H1 (cell line): ENCODE results near the gene NKAIN1. TPM values are rescaled to one million over a fixed set of nuclear protein-coding genes. Genes with fewer than 3 reads are reported as not detected.

ENCODE experiments used
- CTCF ChIA-PET: fragments of 300-600 bp; sonication (Branson Sonifier 250); formaldehyde crosslinking; loops from one replicate; lab custom pipeline; 2021; ENCODE audit not compliant: partially characterized antibody; lab: Charles Lee
- POLR2A ChIA-PET: fragments of 300-600 bp; sonication (Branson Sonifier 250); formaldehyde crosslinking; loops from one replicate; lab custom pipeline; 2021; ENCODE audit warnings: inconsistent platforms; ENCODE audit not compliant: partially characterized antibody; lab: Charles Lee
- DNase-seq, 2 experiments: peaks; one replicate each; pipeline versions ENCODE4 v3.0.0 to v3.0.0-alpha.2; 2010 to 2022; ENCODE audit warnings: low spot score in 2 of 2, low read depth in 1 of 2, mixed read lengths in 1 of 2
- FAIRE-seq: peaks from 2 replicates; lab custom pipeline; 2011; peaks lifted over from hg19 to GRCh38; lab: Jason Lieb, UNC
- H2AFZ ChIP-seq: 2 replicates; pipeline ENCODE4 v1.8.1; 2012; ENCODE audit warnings: low read length, inconsistent platforms
- H2AK5ac ChIP-seq: 2 replicates; pipeline ENCODE4 v1.6.1; 2013; ENCODE audit warnings: low read depth, low read length
- H2BK120ac ChIP-seq: replicated peaks from 2 replicates; pipeline ENCODE3; 2013; ENCODE audit warnings: low read depth, low read length, inconsistent platforms
- H2BK12ac ChIP-seq: 2 replicates; pipeline ENCODE4 v1.6.1; 2013; ENCODE audit warnings: low read depth, low read length
- H2BK15ac ChIP-seq: 2 replicates; pipeline ENCODE4 v1.6.1; 2013; ENCODE audit warnings: low read length
- H2BK20ac ChIP-seq: 2 replicates; pipeline ENCODE4 v1.6.1; 2013; ENCODE audit warnings: low read length
- H2BK5ac ChIP-seq: 2 replicates; pipeline ENCODE4 v1.6.1; 2013; ENCODE audit warnings: low read depth, low read length
- H3K14ac ChIP-seq: 2 replicates; pipeline ENCODE4 v1.6.1; 2013; ENCODE audit warnings: inconsistent platforms; ENCODE audit not compliant: insufficient read length
- H3K18ac ChIP-seq: 2 replicates; pipeline ENCODE4 v1.6.1; 2013; ENCODE audit warnings: low read length; ENCODE audit errors: extremely low read depth
- H3K23ac ChIP-seq: 2 replicates; pipeline ENCODE4 v1.6.1; 2013; ENCODE audit warnings: inconsistent platforms; ENCODE audit not compliant: insufficient read length
- H3K23me2 ChIP-seq: 2 replicates; pipeline ENCODE4 v1.6.1; 2013; ENCODE audit warnings: low read depth, low read length
- H3K27ac ChIP-seq: 2 replicates; pipeline ENCODE4 v1.6.1; 2011; ENCODE audit warnings: low read depth, low read length, inconsistent platforms
- H3K27me3 ChIP-seq, 4 experiments: replicated peaks in 1 of 4; 1 replicate in 1 of 4; 2 replicates in 3 of 4; pipeline versions ENCODE4 v1.6.1 to v1.8.1; 2011 to 2013; ENCODE audit warnings: low read length in 3 of 4, mild to moderate bottlenecking in 3 of 4, inconsistent platforms in 2 of 4, mixed read lengths in 2 of 4, moderate library complexity in 1 of 4; ENCODE audit not compliant: control insufficient read depth in 3 of 4, insufficient read depth in 3 of 4; ENCODE audit errors: extremely low read depth in 1 of 4
- H3K36me3 ChIP-seq, 4 experiments: 2 replicates each; pipeline versions ENCODE4 v1.6.1 to v1.8.1; 2011 to 2013; ENCODE audit warnings: mild to moderate bottlenecking in 4 of 4, low read length in 3 of 4, moderate library complexity in 2 of 4, control low read depth in 1 of 4, inconsistent platforms in 1 of 4; ENCODE audit not compliant: insufficient read depth in 4 of 4, control insufficient read depth in 2 of 4
- H3K4ac ChIP-seq: replicated peaks from 2 replicates; pipeline ENCODE3; 2013; ENCODE audit warnings: low read length, low read depth, mixed read lengths, inconsistent platforms; ENCODE audit not compliant: insufficient read length
- H3K4me1 ChIP-seq, 4 experiments: replicated peaks in 1 of 4; 1 replicate in 1 of 4; 2 replicates in 3 of 4; pipeline versions ENCODE4 v1.6.1 to v1.8.1; 2011 to 2013; ENCODE audit warnings: low read length in 3 of 4, inconsistent platforms in 2 of 4, mixed read lengths in 1 of 4; ENCODE audit not compliant: insufficient read depth in 4 of 4, control insufficient read depth in 3 of 4
- H3K4me2 ChIP-seq, 2 experiments: 2 replicates each; pipeline versions ENCODE4 v1.6.1 to v1.8.1; 2011 to 2013; ENCODE audit warnings: low read depth in 2 of 2, low read length in 2 of 2, control low read depth in 1 of 2, inconsistent platforms in 1 of 2, mild to moderate bottlenecking in 1 of 2; ENCODE audit not compliant: insufficient read depth in 1 of 2
- H3K4me3 ChIP-seq, 4 experiments: fragments of 200-600, 300-600 bp in 1 of 4; sonication (generic), shearing (Covaris generic), sonication (Bioruptor Twin) in 1 of 4; 2 replicates each; pipeline versions ENCODE4 v1.5.1 to v1.8.1; 2011 to 2016; ENCODE audit warnings: low read length in 4 of 4, low read depth in 3 of 4, control low read depth in 2 of 4, inconsistent platforms in 2 of 4, mild to moderate bottlenecking in 2 of 4, mixed read lengths in 1 of 4, moderate library complexity in 1 of 4; ENCODE audit not compliant: insufficient read depth in 2 of 4; ENCODE audit errors: extremely low read depth in 1 of 4
- H3K56ac ChIP-seq: replicated peaks from 2 replicates; pipeline ENCODE3; 2013; ENCODE audit warnings: low read depth, mild to moderate bottlenecking, mixed read lengths, low read length, inconsistent platforms; ENCODE audit not compliant: insufficient read length
- H3K79me1 ChIP-seq: 2 replicates; pipeline ENCODE4 v1.6.1; 2013; ENCODE audit warnings: low read depth, low read length, control low read depth
- H3K79me2 ChIP-seq, 2 experiments: 2 replicates each; pipeline versions ENCODE4 v1.6.1 to v1.8.1; 2012 to 2013; ENCODE audit warnings: low read length in 2 of 2, mild to moderate bottlenecking in 2 of 2, inconsistent platforms in 1 of 2; ENCODE audit not compliant: insufficient read depth in 2 of 2, control insufficient read depth in 1 of 2
- H3K9ac ChIP-seq, 4 experiments: replicated peaks in 1 of 4; 1 replicate in 1 of 4; 2 replicates in 3 of 4; pipeline versions ENCODE4 v1.6.1 to v1.8.1; 2011 to 2013; ENCODE audit warnings: low read depth in 3 of 4, low read length in 3 of 4, control low read depth in 2 of 4, mild to moderate bottlenecking in 2 of 4, moderate library complexity in 2 of 4, inconsistent platforms in 1 of 4; ENCODE audit errors: extremely low read depth in 1 of 4
- H3K9me3 ChIP-seq, 2 experiments: 2 replicates each; pipeline versions ENCODE4 v1.6.1 to v1.8.1; 2012 to 2013; ENCODE audit warnings: mild to moderate bottlenecking in 2 of 2, moderate library complexity in 2 of 2, control low read depth in 1 of 2, inconsistent platforms in 1 of 2, low read depth in 1 of 2, low read length in 1 of 2, mixed read lengths in 1 of 2; ENCODE audit not compliant: insufficient read depth in 2 of 2
- H4K20me1 ChIP-seq, 2 experiments: replicated peaks in 1 of 2; 2 replicates each; pipeline versions ENCODE3 to v1.8.1; 2011 to 2013; ENCODE audit warnings: inconsistent platforms in 2 of 2, low read length in 2 of 2, mild to moderate bottlenecking in 1 of 2; ENCODE audit not compliant: insufficient read depth in 2 of 2, control insufficient read depth in 1 of 2
- H4K5ac ChIP-seq: 2 replicates; pipeline ENCODE4 v1.6.1; 2013; ENCODE audit warnings: low read length, low read depth, mixed read lengths, inconsistent platforms; ENCODE audit not compliant: insufficient read length
- H4K8ac ChIP-seq: 2 replicates; pipeline ENCODE4 v1.8.0; 2013; ENCODE audit warnings: mild to moderate bottlenecking, moderate library complexity, low read length, inconsistent platforms; ENCODE audit not compliant: insufficient read depth; ENCODE audit errors: extremely low read depth
- H4K91ac ChIP-seq: replicated peaks from 2 replicates; pipeline ENCODE3; 2013; ENCODE audit warnings: low read length, mixed read lengths, inconsistent platforms; ENCODE audit not compliant: insufficient read length
- CHD1 ChIP-seq: IDR thresholded peaks from 2 replicates; pipeline ENCODE4 v1.6.1; 2012; ENCODE audit warnings: low read depth, low read length, improper control_type of control experiment
- CREB1 ChIP-seq: IDR thresholded peaks from 2 replicates; pipeline ENCODE4 v1.6.1; 2012; ENCODE audit warnings: inconsistent platforms
- GTF2F1 ChIP-seq: IDR thresholded peaks from 2 replicates; pipeline ENCODE4 v1.6.1; 2012; ENCODE audit warnings: low read depth, low read length, improper control_type of control experiment, borderline replicate concordance
- NRF1 ChIP-seq: IDR thresholded peaks from 2 replicates; pipeline ENCODE4 v1.6.1; 2011; ENCODE audit warnings: mild to moderate bottlenecking, low read depth, low read length, improper control_type of control experiment
- SIN3A ChIP-seq, 2 experiments: IDR thresholded peaks in 1 of 2; conservative IDR thresholded peaks in 1 of 2; 2 replicates each; pipeline ENCODE4 v1.6.1; 2011 to 2012; ENCODE audit warnings: low read length in 2 of 2, improper control_type of control experiment in 1 of 2, low read depth in 1 of 2, mild to moderate bottlenecking in 1 of 2
- SRF ChIP-seq: IDR thresholded peaks from 2 replicates; pipeline ENCODE4 v1.6.1; 2011; ENCODE audit warnings: mild to moderate bottlenecking, low read depth, low read length, moderate library complexity
- TAF1 ChIP-seq: IDR thresholded peaks from 2 replicates; pipeline ENCODE4 v1.6.1; 2011; ENCODE audit warnings: mild to moderate bottlenecking, low read depth, low read length
- TAF7 ChIP-seq: optimal IDR thresholded peaks from 2 replicates; pipeline ENCODE3; 2011; ENCODE audit warnings: low read depth, mild to moderate bottlenecking, inconsistent platforms, low read length, moderate library complexity, borderline replicate concordance
- TBP ChIP-seq: IDR thresholded peaks from 2 replicates; pipeline ENCODE4 v1.6.1; 2011; ENCODE audit warnings: low read depth, low read length, improper control_type of control experiment
- YY1 ChIP-seq: IDR thresholded peaks from 2 replicates; pipeline ENCODE4 v1.6.1; 2011; ENCODE audit warnings: low read depth, mild to moderate bottlenecking, low read length
- WGBS, 2 experiments: shearing (Covaris generic) in 1 of 2; methylation state at CpG; one replicate each; pipeline versions ENCODE4 v1.1.6 to v1.1.7; 2013 to 2015; ENCODE audit warnings: low lambda C conversion rate in 2 of 2, mixed read lengths in 2 of 2, inconsistent platforms in 1 of 2, low coverage in 1 of 2, missing lambda C conversion rate in 1 of 2; ENCODE audit not compliant: insufficient replicate concordance in 2 of 2, insufficient coverage in 1 of 2, insufficient read length in 1 of 2; ENCODE audit errors: extremely low coverage in 1 of 2, missing lambda C conversion rate in 1 of 2; 5-methylcytosine and 5-hydroxymethylcytosine counted together
- polyA plus RNA-seq, 7 experiments: library from polyadenylated mRNA; depleted of rRNA in 3 of 7; stranded (reverse) in 5 of 7; unstranded in 2 of 7; fragments of >200 nt in 5 of 7; fragments of 200-250 nt in 2 of 7; gene quantifications; 1 replicate in 5 of 7; 2 replicates in 1 of 7; 4 replicates in 1 of 7; pipeline versions ENCODE4 v1.2.1 to v1.2.3, GENCODE V29; 2011 to 2013; ENCODE audit warnings: missing spikeins in 2 of 7, mixed read lengths in 2 of 7
- total RNA-seq: library from RNA; stranded (reverse); fragmentation: NEBNext Ultra II Directional; extraction: Animal tissue kit (Norgen Biotek cat#: 25700); gene quantifications from 2 replicates; pipeline ENCODE4 v1.2.1, GENCODE V29; 2021

The NKAIN1 gene
- total and polyA plus RNA-seq, 2 of the 8 experiments (the other 6 are each of a cell fraction or from before 2014, with no cell fraction given), result 59.3 to 66.9 TPM

- ChIA-PET POLR2A (interaction anchor here (1.2 to 2.1 kb wide), 3 partner anchors 12 to 15 kb away, joined by 4 to 8 read pairs (median 4); no protein-coding TSS in a partner anchor), CTCF (interaction anchor here (0.8 to 12.9 kb wide), 2 partner anchors 15 to 31 kb away, joined by 6 to 156 read pairs; no protein-coding TSS in a partner anchor)
- H3K56ac ChIP-seq, result no peak overlapping the region
- H4K91ac ChIP-seq, result no peak overlapping the region
- H3K14ac ChIP-seq, result no peak overlapping the region
- H4K8ac ChIP-seq, result no peak overlapping the region; the same call in 1 of the 2 replicates
- no peak overlapping the region for H4K5ac ChIP-seq
- no peak overlapping the region for H3K4me3 ChIP-seq
- H3K9me3 ChIP-seq, result no peaks in the 10 kb centered on the region
- FAIRE-seq, result no peak
- H2BK15ac ChIP-seq, result no peak overlapping the region
- no peaks in the 10 kb centered on the region for H3K23me2 ChIP-seq
- H3K23ac ChIP-seq, result no peak overlapping the region
- H3K9ac ChIP-seq, result no peak overlapping the region; a peak in 1 of 7 replicates
- no peak overlapping the region for H3K27ac ChIP-seq
- peak overlapping the region; percentile 61; the same call in 1 of the 2 replicates for H2AFZ ChIP-seq
- H2AK5ac ChIP-seq, result no peak overlapping the region
- H3K4me1 ChIP-seq, result peaks cover 0 to 7% (median 0%) of the 10 kb centered on the region in 4 experiments; a peak in 2 of 7 replicates
- H3K4ac ChIP-seq, result no peak overlapping the region
- no peaks in the 10 kb centered on the region for H3K27me3 ChIP-seq
- no peak overlapping the region for H2BK20ac ChIP-seq
- no peak overlapping the region for H2BK12ac ChIP-seq
- H4K20me1 ChIP-seq, result no peaks in the 10 kb centered on the region
- no peak for DNase-seq
- H3K79me2 ChIP-seq, result no peaks in the 10 kb centered on the region
- no peak overlapping the region for H2BK5ac ChIP-seq
- no peak overlapping the region for H3K18ac ChIP-seq
- no peak overlapping the region for H2BK120ac ChIP-seq
- 79% methylated on average over 8 of the region's 8 CpGs; no CpG with 5 or more reads in 1 of the 2 experiments for WGBS, 2 experiments
- H3K4me2 ChIP-seq, result no peak overlapping the region
- H3K36me3 ChIP-seq, result no peaks in the 10 kb centered on the region
- H3K79me1 ChIP-seq, result no peaks in the 10 kb centered on the region
- TF ChIP-seq YY1 (no peak), NRF1 (no peak), CHD1 (no peak), TAF1 (no peak), SRF (no peak), TAF7 (no peak), TBP (no peak), SIN3A (conservative IDR thresholded peaks at IDR 0.05 in 1 of 2, IDR thresholded peaks at IDR 0.05 in 1 of 2; ENCODE audit: low read depth in 1 of 2, low read length in 2 of 2) (no peak), GTF2F1 (no peak), CREB1 (no peak)
These were observed 73.2 kb downstream of the NKAIN1 start for GRCh38 chr1:31166462-31166861.
